ENCODE data around the gene TNIP2.

TNIP2 gene

DNA sequence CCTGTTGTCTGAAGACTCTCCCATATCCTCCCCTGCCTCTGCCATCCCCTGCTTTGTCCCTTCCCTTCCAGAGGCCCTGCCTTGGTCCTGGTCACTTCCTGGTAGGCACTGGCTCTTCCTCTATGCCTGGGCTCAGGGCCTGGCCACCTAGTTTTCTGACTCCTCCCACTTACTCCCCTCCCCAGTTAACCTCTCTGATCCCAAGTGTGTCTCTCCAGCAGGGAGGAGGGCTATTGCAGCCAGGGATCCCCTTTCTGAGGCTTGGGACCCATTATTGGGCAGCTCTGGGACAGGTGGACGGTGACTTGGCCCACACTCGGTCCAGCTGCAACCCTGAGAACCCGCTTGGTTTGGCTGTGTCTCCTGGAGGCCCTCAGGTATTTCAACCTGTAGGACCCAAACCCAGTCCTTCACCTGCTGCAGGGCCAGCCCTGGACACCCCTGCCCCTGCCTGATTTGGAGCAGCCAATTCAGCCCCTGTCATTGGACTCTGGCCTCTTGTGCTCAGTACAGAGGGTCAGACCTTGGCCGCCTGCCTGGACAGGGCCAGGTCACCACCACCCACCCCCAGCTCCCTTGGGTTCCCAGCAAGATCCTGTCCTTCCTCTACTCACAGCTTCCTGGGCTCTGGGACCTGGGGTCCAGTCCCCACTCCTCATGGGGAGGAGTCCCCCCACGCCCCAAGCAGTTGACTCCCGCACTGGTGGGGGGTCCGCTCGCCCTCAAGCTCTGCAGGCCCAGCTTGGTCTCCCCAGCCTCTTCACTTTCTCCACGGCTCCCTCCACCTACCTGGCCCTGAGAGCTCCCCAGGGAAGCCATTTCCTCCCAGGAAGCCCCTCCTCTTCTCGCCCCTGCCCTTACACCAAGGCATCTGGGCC, 35.6 kb upstream of the TNIP2 start:
- in situ Hi-C loops (cut with HindIII; ENCODE audit: low pct_unique_long_range_greater_than_20kb, low sequenced_read_pairs), result no loop called here
- no peak for DNase-seq (ENCODE audit: low read depth in 1 of 2, low spot score in 1 of 2)

DNA sequence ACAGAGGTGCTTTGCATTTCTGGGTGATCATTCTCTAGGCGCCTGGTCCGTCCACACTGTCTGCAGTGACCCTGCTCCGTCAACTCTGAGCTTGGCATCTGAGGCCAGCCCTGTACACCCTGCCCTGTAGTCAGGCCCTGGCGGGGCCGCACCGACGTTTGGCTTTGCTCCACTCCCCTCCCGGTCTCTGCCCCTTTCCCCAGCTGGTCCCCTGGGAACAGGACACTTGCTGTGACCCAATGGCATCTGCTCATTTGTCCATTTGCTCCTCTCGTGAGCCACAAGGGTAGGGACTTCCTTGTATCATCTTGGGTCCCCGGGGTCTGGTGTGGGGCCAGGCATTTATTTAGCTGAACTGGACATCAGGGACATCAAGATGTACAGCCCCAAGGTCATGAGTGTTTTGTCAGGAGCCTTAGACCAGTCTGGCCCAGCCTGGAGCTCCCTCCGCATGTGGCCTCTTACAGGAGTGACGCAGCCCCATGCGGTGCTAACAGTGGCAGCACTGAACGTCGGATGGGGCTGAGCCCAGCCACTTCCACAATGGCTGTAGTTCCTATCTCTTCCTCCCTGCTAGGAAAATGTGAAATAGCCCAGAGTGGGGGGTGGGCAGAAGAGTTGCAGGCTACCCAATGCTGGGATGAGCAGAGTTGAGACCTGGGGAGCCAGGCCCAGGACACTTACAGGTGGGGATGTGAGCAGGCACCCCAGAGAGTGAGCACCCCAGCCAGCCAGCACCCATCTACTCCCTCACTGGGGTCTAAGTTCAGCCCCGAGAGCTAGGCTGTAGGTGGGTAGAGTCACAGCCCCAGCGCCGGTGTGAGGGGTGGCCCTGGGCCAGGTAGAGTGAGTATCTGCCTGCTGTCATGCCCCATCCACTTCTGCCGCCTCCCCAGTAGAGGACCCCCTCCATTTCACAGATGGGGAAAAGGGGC, 34.7 kb upstream of the TNIP2 start:
- in situ Hi-C loops (cut with HindIII; ENCODE audit: low pct_unique_long_range_greater_than_20kb, low sequenced_read_pairs), result no loop called here
- no peak for DNase-seq (ENCODE audit: low read depth in 1 of 2, low spot score in 1 of 2)
- TF ChIP-seq JUND (IDR thresholded peaks at IDR 0.05; ENCODE audit: low read depth), result no peak

More for the DNA sequence above, 35.6 kb upstream of the TNIP2 start:
- no peak for TF ChIP-seq JUND (IDR thresholded peaks at IDR 0.05; ENCODE audit: low read depth)

DNA sequence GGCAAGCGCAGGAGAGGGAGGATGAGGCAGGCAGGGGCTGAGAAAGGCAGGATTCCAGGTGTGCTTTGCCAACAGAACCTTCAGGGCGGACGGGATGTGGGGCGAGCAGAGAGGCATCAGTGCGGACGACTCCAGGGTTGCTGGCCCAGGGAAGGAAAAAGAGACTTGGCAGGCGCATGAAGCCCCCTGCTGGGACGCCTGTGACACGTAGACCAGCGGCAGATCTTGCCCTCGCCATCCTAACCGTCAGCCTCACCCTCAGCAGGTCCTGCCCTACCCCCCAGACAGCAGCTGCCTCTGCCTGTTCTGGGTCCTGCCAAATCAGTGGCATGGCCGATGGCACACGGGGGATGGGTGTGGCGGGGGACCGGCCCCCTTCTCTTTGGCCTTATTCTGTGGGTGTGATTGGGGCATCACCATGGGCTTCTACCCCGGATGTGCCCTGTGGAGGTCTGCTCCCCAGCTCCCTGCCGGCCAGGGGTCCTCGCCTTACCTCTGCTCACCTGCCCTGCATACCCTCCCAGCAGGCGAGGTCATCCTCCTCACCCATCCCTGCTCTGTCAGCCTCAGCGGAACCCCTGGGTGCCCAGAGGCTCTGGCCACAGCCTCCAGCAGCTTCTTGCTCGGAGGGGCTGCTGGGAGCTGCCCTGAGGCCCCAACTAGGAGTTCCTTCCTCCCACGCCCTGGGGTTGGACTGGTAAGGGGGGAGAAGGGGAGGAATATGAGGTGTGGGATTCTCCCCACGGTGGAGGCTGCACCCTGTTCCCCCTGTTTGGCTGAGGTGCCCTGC, 33.9 kb upstream of the TNIP2 start:
- no peak for DNase-seq (ENCODE audit: low read depth in 1 of 2, low spot score in 1 of 2)
- in situ Hi-C loops (cut with HindIII; ENCODE audit: low pct_unique_long_range_greater_than_20kb, low sequenced_read_pairs), result no loop called here
- TF ChIP-seq JUND (IDR thresholded peaks at IDR 0.05; ENCODE audit: low read depth), result no peak

DNA sequence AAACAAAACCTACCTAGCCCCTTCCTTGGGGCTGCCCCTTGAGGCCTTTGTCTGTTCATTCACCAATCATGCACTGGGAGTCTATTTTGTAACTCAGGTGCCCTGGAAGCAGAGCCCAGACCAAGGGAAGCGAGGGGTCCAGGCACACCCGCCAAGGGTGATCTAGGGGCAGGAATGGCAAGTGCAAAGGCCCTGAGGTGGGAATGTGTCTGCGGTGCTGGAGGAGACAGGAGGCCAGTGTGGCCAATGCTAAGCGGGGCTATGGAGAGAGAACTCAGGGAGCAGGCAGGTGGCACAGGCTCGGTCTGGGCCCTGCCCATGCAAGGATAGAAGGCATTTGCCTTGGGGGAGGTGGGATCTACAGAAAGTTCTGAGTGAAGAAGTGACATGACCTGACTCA, 33.2 kb upstream of the TNIP2 start:
- in situ Hi-C loops (cut with HindIII; ENCODE audit: low pct_unique_long_range_greater_than_20kb, low sequenced_read_pairs), result no loop called here
- no peak for TF ChIP-seq JUND (IDR thresholded peaks at IDR 0.05; ENCODE audit: low read depth)
- no peak for DNase-seq (ENCODE audit: low read depth in 1 of 2, low spot score in 1 of 2)

DNA sequence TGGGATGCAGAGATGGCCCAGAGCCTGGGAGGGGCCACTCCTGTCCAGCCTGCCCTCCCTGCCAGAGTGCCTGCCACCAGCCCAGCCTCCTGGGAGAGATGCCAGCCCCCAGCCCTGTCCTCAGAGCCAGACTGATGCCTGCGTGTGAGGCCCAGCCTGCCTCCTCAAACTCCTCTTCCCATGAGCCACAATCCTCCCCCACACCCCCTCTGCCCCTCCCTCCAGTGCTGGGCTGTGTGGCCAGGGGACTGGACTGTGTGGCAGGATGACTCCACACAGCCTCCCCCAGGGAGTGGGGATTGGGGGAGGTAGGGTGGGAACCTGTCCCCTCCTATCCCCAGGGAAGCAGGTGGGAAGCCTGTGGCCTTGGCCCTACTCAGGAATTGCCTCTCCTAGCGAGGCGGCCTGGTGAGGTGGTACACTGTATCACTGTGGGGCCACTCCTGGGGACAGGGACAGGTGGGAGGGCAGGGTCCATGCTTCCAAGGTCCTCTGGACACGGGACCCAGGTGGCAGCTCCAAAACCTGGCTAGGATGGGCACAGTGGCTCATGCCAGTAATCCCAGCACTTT, 32.5 kb upstream of the TNIP2 start:
- no peak for DNase-seq (ENCODE audit: low read depth in 1 of 2, low spot score in 1 of 2)
- in situ Hi-C loops (cut with HindIII; ENCODE audit: low pct_unique_long_range_greater_than_20kb, low sequenced_read_pairs), result no loop called here
- no peak for TF ChIP-seq JUND (IDR thresholded peaks at IDR 0.05; ENCODE audit: low read depth)

DNA sequence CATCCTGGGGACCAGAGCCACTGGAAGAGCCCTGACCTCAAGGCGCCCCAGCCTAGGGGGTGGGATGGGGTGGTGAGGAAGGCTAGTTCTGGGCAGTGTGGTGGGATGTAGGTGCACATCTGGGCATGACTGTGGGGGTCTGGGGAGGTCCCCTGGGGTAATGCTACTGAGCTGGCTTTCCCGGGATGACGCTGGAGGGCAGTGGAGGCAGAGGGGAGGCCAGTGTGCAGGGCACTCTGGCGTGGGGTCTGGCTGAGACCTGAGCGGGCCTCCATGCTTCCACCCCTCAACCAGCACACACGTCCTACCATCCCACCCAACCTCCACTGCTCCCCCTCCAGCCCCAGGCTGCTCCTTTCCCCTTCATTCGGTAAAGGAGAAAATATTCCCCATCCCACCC, 32.0 kb upstream of the TNIP2 start:
- in situ Hi-C loops (cut with HindIII; ENCODE audit: low pct_unique_long_range_greater_than_20kb, low sequenced_read_pairs), result no loop called here
- DNase-seq (ENCODE audit: low read depth in 1 of 2, low spot score in 1 of 2), result no peak
- no peak for TF ChIP-seq JUND (IDR thresholded peaks at IDR 0.05; ENCODE audit: low read depth)

DNA sequence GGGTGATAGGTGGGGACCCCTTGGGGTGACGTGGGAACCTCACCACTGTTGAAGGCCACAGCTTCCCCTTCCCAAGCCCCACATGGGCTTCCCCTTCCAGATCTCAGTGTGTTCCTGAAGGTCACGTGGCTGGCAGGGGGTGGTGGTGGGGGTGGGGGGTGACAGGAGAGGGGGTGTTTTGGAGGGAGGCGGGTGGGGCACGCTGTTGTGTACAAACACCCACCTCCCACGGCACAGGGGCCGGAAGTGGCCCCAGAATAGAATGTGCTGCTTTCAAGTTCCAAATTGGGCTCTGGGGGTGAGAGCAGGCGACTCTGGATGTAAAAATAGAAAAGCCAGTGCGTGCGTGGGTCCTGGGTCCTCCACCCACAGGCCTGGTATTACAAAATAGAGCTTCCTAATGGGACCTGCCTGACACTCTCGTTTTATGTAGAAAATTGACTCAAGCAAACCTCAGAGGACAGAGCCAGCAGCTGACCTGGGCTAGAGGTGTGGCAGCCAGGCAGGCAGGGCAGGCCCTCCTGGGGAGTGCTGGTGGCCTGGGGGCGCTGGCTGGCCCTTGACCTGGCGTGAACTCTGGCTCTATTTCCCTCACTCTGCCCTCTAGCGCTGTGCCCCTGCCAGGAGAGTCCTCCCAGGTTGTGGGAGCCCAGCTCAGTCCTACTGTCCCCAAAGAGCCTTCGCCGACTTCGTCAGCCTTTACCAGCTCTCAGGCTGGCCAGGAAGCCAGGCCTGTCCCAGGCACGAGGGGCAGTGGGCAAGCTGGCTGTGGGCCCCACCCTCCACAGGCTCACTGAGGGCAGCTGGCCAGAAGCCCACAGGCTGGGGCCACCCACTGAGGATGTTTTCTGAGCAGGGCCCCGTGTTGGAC, 31.3 kb upstream of the TNIP2 start:
- in situ Hi-C loops (cut with HindIII; ENCODE audit: low pct_unique_long_range_greater_than_20kb, low sequenced_read_pairs), result no loop called here
- DNase-seq (ENCODE audit: low read depth in 1 of 2, low spot score in 1 of 2), result no peak
- no peak for TF ChIP-seq JUND (IDR thresholded peaks at IDR 0.05; ENCODE audit: low read depth)

DNA sequence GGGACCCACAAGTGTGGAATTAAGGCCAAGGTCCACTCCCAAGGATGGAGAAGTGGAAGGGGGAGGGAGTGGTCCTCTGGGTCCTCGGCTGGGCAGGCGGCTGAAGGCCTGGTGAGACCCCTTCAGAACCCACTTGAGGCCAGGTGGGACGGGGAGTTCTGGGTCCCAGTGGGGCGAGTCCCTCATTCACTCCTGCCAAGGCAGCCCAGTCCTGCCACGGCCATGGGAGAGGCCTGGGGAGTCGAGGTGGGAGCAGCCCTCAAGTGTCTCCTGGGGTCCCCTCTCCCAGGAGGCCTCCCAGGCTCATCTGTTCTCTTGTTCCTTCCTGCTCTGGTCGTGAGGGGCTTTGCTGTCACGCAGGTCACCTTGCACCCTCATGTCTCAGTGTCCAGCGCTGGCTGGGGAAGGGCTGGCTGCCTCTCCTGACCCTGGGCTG, 30.7 kb upstream of the TNIP2 start:
- no peak for TF ChIP-seq JUND (IDR thresholded peaks at IDR 0.05; ENCODE audit: low read depth)
- in situ Hi-C loops (cut with HindIII; ENCODE audit: low pct_unique_long_range_greater_than_20kb, low sequenced_read_pairs), result no loop called here
- no peak for DNase-seq (ENCODE audit: low read depth in 1 of 2, low spot score in 1 of 2)

DNA sequence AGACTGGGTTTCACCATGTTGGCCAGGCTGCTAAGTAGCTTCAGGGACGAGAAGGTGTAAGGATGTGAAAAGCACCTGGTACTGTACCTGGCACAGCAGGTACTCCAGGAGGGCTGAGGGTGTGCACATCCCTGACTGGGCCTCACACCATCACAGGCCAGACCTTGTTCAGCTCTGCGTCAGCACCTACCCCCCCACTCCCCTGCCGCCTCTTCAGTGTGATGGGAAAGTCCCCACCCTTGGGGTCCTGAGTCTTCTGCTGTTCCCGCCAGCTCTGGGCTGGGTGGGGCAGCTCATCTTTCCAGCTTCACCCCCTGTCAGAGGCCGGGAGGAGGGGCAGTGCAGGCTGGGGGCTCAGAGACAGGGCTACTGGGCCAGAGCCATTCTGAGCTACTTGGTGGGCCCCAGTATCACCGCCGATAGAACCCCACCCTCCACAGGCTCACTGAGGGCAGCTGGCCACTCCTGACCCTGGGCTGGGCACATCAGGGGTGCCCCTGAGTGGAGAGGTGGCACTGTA, 30.1 kb upstream of the TNIP2 start:
- DNase-seq (ENCODE audit: low read depth in 1 of 2, low spot score in 1 of 2), result no peak
- TF ChIP-seq JUND (IDR thresholded peaks at IDR 0.05; ENCODE audit: low read depth), result no peak
- in situ Hi-C loops (cut with HindIII; ENCODE audit: low pct_unique_long_range_greater_than_20kb, low sequenced_read_pairs), result no loop called here

DNA sequence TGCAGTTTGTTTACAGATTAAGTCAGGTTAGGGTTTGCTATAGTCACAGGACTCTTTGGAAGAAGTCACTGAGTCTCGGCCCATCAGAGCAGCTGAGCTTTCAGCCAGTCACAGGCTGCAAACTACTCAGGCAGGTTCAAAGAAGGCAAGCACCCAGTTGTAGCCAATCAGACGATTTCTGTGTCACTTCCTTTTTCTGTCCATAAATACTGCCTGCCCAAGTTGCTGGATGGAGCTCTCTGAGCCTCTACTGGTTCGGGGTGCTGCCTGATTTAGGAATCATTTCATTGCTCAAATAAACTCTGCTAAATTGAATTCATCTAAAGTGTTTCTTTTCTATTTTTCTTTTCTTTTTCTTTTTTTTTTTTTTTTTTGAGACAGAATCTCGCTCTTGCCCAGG, 29.5 kb upstream of the TNIP2 start:
- no peak for TF ChIP-seq JUND (IDR thresholded peaks at IDR 0.05; ENCODE audit: low read depth)
- peak; percentile 48 to 78 for DNase-seq (ENCODE audit: low read depth in 1 of 2, low spot score in 1 of 2)
- in situ Hi-C loops (cut with HindIII; ENCODE audit: low pct_unique_long_range_greater_than_20kb, low sequenced_read_pairs), result no loop called here

DNA sequence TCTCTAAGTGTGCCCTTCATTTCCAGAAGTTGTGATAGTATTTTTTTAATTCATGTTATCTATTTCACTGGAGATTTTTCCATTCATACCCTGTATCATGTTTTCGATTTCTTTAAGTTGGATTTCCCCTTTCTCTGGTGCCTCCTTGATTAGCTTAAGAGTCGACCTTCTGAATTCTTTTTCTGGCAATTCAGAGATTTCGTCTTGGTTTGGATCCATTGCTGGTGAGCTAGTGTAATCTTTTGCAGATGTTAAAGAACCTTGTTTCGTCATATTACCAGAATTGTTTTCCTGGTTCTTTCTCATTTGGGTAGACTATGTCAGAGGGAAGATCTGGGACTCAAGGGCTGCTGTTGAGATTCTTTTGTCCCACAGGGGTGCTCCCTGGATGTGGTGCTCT, 27.7 kb upstream of the TNIP2 start:
- in situ Hi-C loops (cut with HindIII; ENCODE audit: low pct_unique_long_range_greater_than_20kb, low sequenced_read_pairs), result no loop called here
- TF ChIP-seq JUND (IDR thresholded peaks at IDR 0.05; ENCODE audit: low read depth), result no peak
- DNase-seq (ENCODE audit: low read depth in 1 of 2, low spot score in 1 of 2), result no peak
